PC-9 (cell line): ENCODE data around the gene MR1. TPM values are rescaled to one million over a fixed set of nuclear protein-coding genes. Genes with fewer than 3 reads are reported as not detected.

Experiments used
- BruUV-seq: library from RNA; stranded (reverse); fragments of 400-500 nt; replicated peaks from 2 replicates; lab custom pipeline; 2021; lab: Mats Ljungman, UMichigan
- CTCF ChIA-PET: fragments of 300-600 bp; sonication (Branson Sonifier 250); formaldehyde crosslinking; loops from one replicate; lab custom pipeline; 2022; ENCODE audit warnings: antibody characterized with exemption; lab: Charles Lee
- POLR2A ChIA-PET: fragments of 300-600 bp; sonication (Branson Sonifier 250); formaldehyde crosslinking; loops from one replicate; lab custom pipeline; 2022; ENCODE audit warnings: antibody characterized with exemption; ENCODE audit not compliant: unreplicated experiment; lab: Charles Lee
- DNase-seq, 2 experiments: peaks; one replicate each; pipeline versions ENCODE4 v3.0.0 to v3.0.0-alpha.2; 2015 to 2022; ENCODE audit warnings: mixed read lengths in 1 of 2
- H2AFZ ChIP-seq: fragments of 200-600 bp; sonication (generic); 2 replicates; pipeline ENCODE4 v1.8.1; 2017; ENCODE audit warnings: antibody characterized with exemption
- H3F3A ChIP-seq: fragments of 200-600 bp; sonication (generic); 2 replicates; pipeline ENCODE4 v1.8.1; 2017; ENCODE audit warnings: antibody characterized with exemption, mild to moderate bottlenecking, low read depth; ENCODE audit not compliant: insufficient read depth
- H3K27ac ChIP-seq: fragments of 200-600 bp; sonication (generic); 2 replicates; pipeline ENCODE4 v1.6.1; 2016; ENCODE audit warnings: mixed run types
- H3K27me3 ChIP-seq: fragments of 200-600 bp; sonication (generic); 2 replicates; pipeline ENCODE4 v1.6.1; 2016; ENCODE audit warnings: low read depth, mixed run types; ENCODE audit not compliant: insufficient read depth
- H3K36me3 ChIP-seq: fragments of 200-600 bp; sonication (generic); 2 replicates; pipeline ENCODE4 v1.6.1; 2016; ENCODE audit warnings: low read depth, mixed run types
- H3K4me1 ChIP-seq: fragments of 200-600 bp; sonication (generic); replicated peaks from 2 replicates; pipeline ENCODE4 v1.6.1; 2016; ENCODE audit warnings: mixed run types; ENCODE audit not compliant: insufficient read depth
- H3K4me2 ChIP-seq: fragments of 200-600 bp; sonication (generic); 2 replicates; pipeline ENCODE4 v1.6.1; 2017; ENCODE audit warnings: mixed run types
- H3K4me3 ChIP-seq: fragments of 200-600 bp; sonication (generic); 2 replicates; pipeline ENCODE4 v1.6.1; 2016; ENCODE audit warnings: mixed run types
- H3K79me2 ChIP-seq: fragments of 200-600 bp; sonication (generic); 2 replicates; pipeline ENCODE4 v1.6.1; 2017; ENCODE audit warnings: low read depth, mixed run types
- H3K9me2 ChIP-seq: fragments of 200-600 bp; sonication (generic); 2 replicates; pipeline ENCODE4 v1.8.1; 2017; ENCODE audit warnings: mild to moderate bottlenecking; ENCODE audit not compliant: insufficient read depth
- H3K9me3 ChIP-seq: fragments of 200-600 bp; sonication (generic); 2 replicates; pipeline ENCODE4 v1.8.1; 2016; ENCODE audit warnings: low read depth; ENCODE audit not compliant: insufficient read depth
- H4K20me1 ChIP-seq: fragments of 200-600 bp; sonication (generic); 2 replicates; pipeline ENCODE4 v1.8.1; 2017; ENCODE audit not compliant: insufficient read depth
- EZH2 ChIP-seq: fragments of 200-600 bp; sonication (generic); IDR thresholded peaks from 2 replicates; pipeline ENCODE4 v1.8.0; 2017; ENCODE audit warnings: antibody characterized with exemption, low read depth
- intact Hi-C: fragments of 100-400 bp; cut with micrococcal nuclease; formaldehyde crosslinking; loops from one replicate; pipeline ENCODE4 v1.10.0; 2022; ENCODE audit not compliant: unreplicated experiment
- total RNA-seq: library from RNA; stranded (reverse); gene quantifications from 2 replicates; pipeline ENCODE4 v1.2.3, GENCODE V29; 2021
- TF ChIP-seq, protein P1 (sequence below): fragments of 200-600 bp; sonication (generic); conservative IDR thresholded peaks from 2 replicates; pipeline ENCODE4 v1.6.1; 2017; ENCODE audit warnings: mixed run types, antibody characterized with exemption, mild to moderate bottlenecking, moderate library complexity

MR1 gene
- total RNA-seq, 1 experiment from 2014 or later, result 15.5 TPM

- ChIA-PET POLR2A (no interaction called here), CTCF (no interaction called here)
- Histone ChIP-seq H3K4me1 (no peaks in the 10 kb centered on the region), H2AFZ (no peak overlapping the region), H4K20me1 (no peaks in the 10 kb centered on the region), H3K4me3 (no peak overlapping the region), H3K27ac (no peak overlapping the region), H3K9me2 (no peaks in the 10 kb centered on the region), H3F3A (no peaks in the 10 kb centered on the region), H3K4me2 (no peak overlapping the region), H3K79me2 (no peaks in the 10 kb centered on the region), H3K27me3 (no peaks in the 10 kb centered on the region), H3K36me3 (no peaks in the 10 kb centered on the region), H3K9me3 (no peaks in the 10 kb centered on the region)
- DNase-seq, result no peak
- intact Hi-C loops, result no loop called here
- TF ChIP-seq EZH2, result no peak
- TF ChIP-seq, protein P1, sequence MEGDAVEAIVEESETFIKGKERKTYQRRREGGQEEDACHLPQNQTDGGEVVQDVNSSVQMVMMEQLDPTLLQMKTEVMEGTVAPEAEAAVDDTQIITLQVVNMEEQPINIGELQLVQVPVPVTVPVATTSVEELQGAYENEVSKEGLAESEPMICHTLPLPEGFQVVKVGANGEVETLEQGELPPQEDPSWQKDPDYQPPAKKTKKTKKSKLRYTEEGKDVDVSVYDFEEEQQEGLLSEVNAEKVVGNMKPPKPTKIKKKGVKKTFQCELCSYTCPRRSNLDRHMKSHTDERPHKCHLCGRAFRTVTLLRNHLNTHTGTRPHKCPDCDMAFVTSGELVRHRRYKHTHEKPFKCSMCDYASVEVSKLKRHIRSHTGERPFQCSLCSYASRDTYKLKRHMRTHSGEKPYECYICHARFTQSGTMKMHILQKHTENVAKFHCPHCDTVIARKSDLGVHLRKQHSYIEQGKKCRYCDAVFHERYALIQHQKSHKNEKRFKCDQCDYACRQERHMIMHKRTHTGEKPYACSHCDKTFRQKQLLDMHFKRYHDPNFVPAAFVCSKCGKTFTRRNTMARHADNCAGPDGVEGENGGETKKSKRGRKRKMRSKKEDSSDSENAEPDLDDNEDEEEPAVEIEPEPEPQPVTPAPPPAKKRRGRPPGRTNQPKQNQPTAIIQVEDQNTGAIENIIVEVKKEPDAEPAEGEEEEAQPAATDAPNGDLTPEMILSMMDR, result no peak
- BruUV-seq, result no TSS peak
Observed at GRCh38 chr1:181049378-181049777, 15.6 kb downstream of the MR1 start.

DNA sequence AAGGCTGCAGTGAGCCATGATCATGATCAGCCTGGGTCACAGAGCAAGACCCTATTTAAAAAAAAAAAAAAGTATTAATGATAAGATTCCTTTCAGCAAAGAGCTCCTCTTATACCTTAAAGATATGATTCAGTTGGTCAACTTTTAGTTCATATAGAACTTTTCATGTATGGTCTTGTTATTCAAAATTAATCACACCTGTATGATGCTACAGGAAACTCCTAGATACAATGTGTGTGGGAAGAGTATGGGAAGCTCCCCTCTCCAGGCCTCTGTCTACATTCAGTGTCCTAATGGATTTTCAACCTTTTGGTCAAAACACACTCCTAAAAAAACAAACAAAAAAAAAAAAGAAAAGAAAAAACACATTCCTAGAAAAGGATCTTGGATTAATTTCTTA, 17.1 kb downstream of the MR1 start:
- Histone ChIP-seq H3K9me3 (no peaks in the 10 kb centered on the region), H3K36me3 (no peaks in the 10 kb centered on the region), H3K79me2 (no peaks in the 10 kb centered on the region), H3K27me3 (no peaks in the 10 kb centered on the region), H3F3A (no peaks in the 10 kb centered on the region), H4K20me1 (no peaks in the 10 kb centered on the region), H3K4me1 (no peaks in the 10 kb centered on the region), H3K4me3 (no peak overlapping the region), H3K9me2 (no peaks in the 10 kb centered on the region), H3K27ac (no peak overlapping the region), H3K4me2 (no peak overlapping the region), H2AFZ (no peak overlapping the region)
- no peak for DNase-seq
- BruUV-seq, result no TSS peak
- CTCF ChIA-PET, result no interaction called here
- TF ChIP-seq, protein P1, result no peak
- TF ChIP-seq EZH2, result no peak
- POLR2A ChIA-PET, result no interaction called here
- intact Hi-C loops, result no loop called here

GRCh38 chr1:181056560-181056959, 22.8 kb downstream of the MR1 start:
- intact Hi-C loops, result no loop called here
- no peak overlapping the region for H2AFZ ChIP-seq
- H4K20me1 ChIP-seq, result no peaks in the 10 kb centered on the region
- H3K9me3 ChIP-seq, result 0 out of 2 replicates have a peak, but pooled peaks cover 4% of the 10 kb centered on the region
- no peak overlapping the region for H3K27ac ChIP-seq
- no peak for DNase-seq
- no TSS peak for BruUV-seq
- no peak overlapping the region for H3K4me2 ChIP-seq
- H3F3A ChIP-seq, result no peaks in the 10 kb centered on the region
- H3K4me1 ChIP-seq, result no peaks in the 10 kb centered on the region
- H3K27me3 ChIP-seq, result no peaks in the 10 kb centered on the region
- no peaks in the 10 kb centered on the region for H3K79me2 ChIP-seq
- H3K4me3 ChIP-seq, result no peak overlapping the region
- no peaks in the 10 kb centered on the region for H3K36me3 ChIP-seq
- CTCF ChIA-PET, result interaction anchor here (0.6 kb wide), 1 partner anchor 520 kb away, joined by 3 read pairs; no protein-coding TSS in a partner anchor
- no peaks in the 10 kb centered on the region for H3K9me2 ChIP-seq
- POLR2A ChIA-PET, result interaction anchor here (0.7 kb wide), 1 partner anchor 732 kb away, joined by 4 read pairs; no protein-coding TSS in a partner anchor
- TF ChIP-seq EZH2, result no peak
- TF ChIP-seq, protein P1, result no peak
